ENCODE data around the gene LRRC47.
A peak's percentile ranks its signal among the peaks of the same experiment; 100 is the strongest.

Gene LRRC47

GRCh38 chr1:3740752-3741151, 55.5 kb downstream of the LRRC47 start:
- H3K27me3 ChIP-seq (ENCODE audit: control insufficient read depth in 3 of 3, insufficient read depth in 3 of 3, low read depth in 1 of 3, low read length in 3 of 3), result no peaks in the 10 kb centered on the region
- H2AFZ ChIP-seq (ENCODE audit: low read length), result no peak overlapping the region

GRCh38 chr1:3740042-3740441, 56.3 kb downstream of the LRRC47 start:
- Histone ChIP-seq H3K4me2 (ENCODE audit: insufficient read depth, low read length, poor library complexity, severe bottlenecking) (no peak overlapping the region), H4K91ac (ENCODE audit: low read depth, low read length, poor library complexity) (no peak overlapping the region), H3K23ac (ENCODE audit: low read depth, low read length, poor library complexity) (no peak overlapping the region), H2AFZ (ENCODE audit: low read length) (no peak overlapping the region), H3K79me1 (ENCODE audit: low read depth, low read length) (peaks cover 8% of the 10 kb centered on the region), H3K4me1 (ENCODE audit: control insufficient read depth in 2 of 2, insufficient read depth in 1 of 2, low read depth in 1 of 2, low read length in 2 of 2) (peaks cover 0 to 3% of the 10 kb centered on the region in 2 donors), H3K9me3 (replicated peaks in 1 of 2; ENCODE audit: control insufficient read depth in 2 of 2, insufficient read depth in 1 of 2, low read depth in 1 of 2, low read length in 2 of 2) (no peaks in the 10 kb centered on the region), H4K8ac (ENCODE audit: low read depth, low read length) (no peak overlapping the region), H3K9ac (ENCODE audit: low read depth, low read length, poor library complexity) (no peak overlapping the region), H2BK12ac (ENCODE audit: low read length) (no peak overlapping the region), H3K27ac (replicated peaks; ENCODE audit: low read length) (no peak overlapping the region), H2BK120ac (ENCODE audit: low read depth, low read length) (no peak overlapping the region), H3K18ac (ENCODE audit: low read length) (no peak overlapping the region), H3K36me3 (replicated peaks in 1 of 2; ENCODE audit: control insufficient read depth in 2 of 2, insufficient read depth in 2 of 2, low read length in 2 of 2) (peaks cover 48 to 93% of the 10 kb centered on the region in 2 donors), H2AK5ac (ENCODE audit: low read depth, low read length) (no peak overlapping the region), H3K4ac (ENCODE audit: low read length) (no peak overlapping the region), H2BK15ac (ENCODE audit: low read length) (no peak overlapping the region), H2BK5ac (ENCODE audit: low read length) (no peak overlapping the region), H3K27me3 (ENCODE audit: control insufficient read depth in 3 of 3, insufficient read depth in 3 of 3, low read depth in 1 of 3, low read length in 3 of 3) (no peaks in the 10 kb centered on the region), H3K14ac (ENCODE audit: low read length) (no peak overlapping the region), H3K4me3 (ENCODE audit: low read length in 2 of 2) (no peak overlapping the region)
- WGBS, 2 donors (ENCODE audit: extremely low coverage in 2 of 2, insufficient read length in 2 of 2, insufficient replicate concordance in 1 of 2), result no CpG with 5 or more reads among the region's 9 CpGs
- no peak for DNase-seq (ENCODE audit: low spot score)

More at GRCh38 chr1:3740752-3741151, 55.5 kb downstream of the LRRC47 start:
- no peak overlapping the region for H3K4ac ChIP-seq (ENCODE audit: low read length)
- no peak overlapping the region for H3K4me2 ChIP-seq (ENCODE audit: insufficient read depth, low read length, poor library complexity, severe bottlenecking)
- no peak overlapping the region for H2BK120ac ChIP-seq (ENCODE audit: low read depth, low read length)
- H4K91ac ChIP-seq (ENCODE audit: low read depth, low read length, poor library complexity), result no peak overlapping the region
- no peak overlapping the region for H2AK5ac ChIP-seq (ENCODE audit: low read depth, low read length)
- no peak overlapping the region for H3K27ac ChIP-seq (replicated peaks; ENCODE audit: low read length)
- H3K9me3 ChIP-seq (replicated peaks in 1 of 2; ENCODE audit: control insufficient read depth in 2 of 2, insufficient read depth in 1 of 2, low read depth in 1 of 2, low read length in 2 of 2), result no peaks in the 10 kb centered on the region
- H3K4me3 ChIP-seq (ENCODE audit: low read length in 2 of 2), result no peak overlapping the region
- peaks cover 9% of the 10 kb centered on the region for H3K79me1 ChIP-seq (ENCODE audit: low read depth, low read length)
- H3K36me3 ChIP-seq (replicated peaks in 1 of 2; ENCODE audit: control insufficient read depth in 2 of 2, insufficient read depth in 2 of 2, low read length in 2 of 2), result peaks cover 50 to 93% of the 10 kb centered on the region in 2 donors
- no peak overlapping the region for H4K8ac ChIP-seq (ENCODE audit: low read depth, low read length)
- no CpG with 5 or more reads among the region's 13 CpGs for WGBS, 2 donors (ENCODE audit: extremely low coverage in 2 of 2, insufficient read length in 2 of 2, insufficient replicate concordance in 1 of 2)
- H2BK5ac ChIP-seq (ENCODE audit: low read length), result no peak overlapping the region
- H3K18ac ChIP-seq (ENCODE audit: low read length), result no peak overlapping the region
- no peak overlapping the region for H2BK15ac ChIP-seq (ENCODE audit: low read length)
- no peak for DNase-seq (ENCODE audit: low spot score)
- H3K14ac ChIP-seq (ENCODE audit: low read length), result no peak overlapping the region
- no peak overlapping the region for H3K23ac ChIP-seq (ENCODE audit: low read depth, low read length, poor library complexity)
- peaks cover 4 to 9% of the 10 kb centered on the region in 2 donors for H3K4me1 ChIP-seq (ENCODE audit: control insufficient read depth in 2 of 2, insufficient read depth in 1 of 2, low read depth in 1 of 2, low read length in 2 of 2)
- no peak overlapping the region for H2BK12ac ChIP-seq (ENCODE audit: low read length)
- H3K9ac ChIP-seq (ENCODE audit: low read depth, low read length, poor library complexity), result no peak overlapping the region

GRCh38 chr1:3738943-3739342, 57.4 kb downstream of the LRRC47 start:
- Histone ChIP-seq H3K4ac (ENCODE audit: low read length) (no peak overlapping the region), H3K14ac (ENCODE audit: low read length) (no peak overlapping the region), H3K27me3 (ENCODE audit: control insufficient read depth in 3 of 3, insufficient read depth in 3 of 3, low read depth in 1 of 3, low read length in 3 of 3) (no peaks in the 10 kb centered on the region), H3K9me3 (replicated peaks in 1 of 2; ENCODE audit: control insufficient read depth in 2 of 2, insufficient read depth in 1 of 2, low read depth in 1 of 2, low read length in 2 of 2) (no peaks in the 10 kb centered on the region), H3K9ac (ENCODE audit: low read depth, low read length, poor library complexity) (no peak overlapping the region), H3K27ac (replicated peaks; ENCODE audit: low read length) (no peak overlapping the region), H3K18ac (ENCODE audit: low read length) (no peak overlapping the region), H3K23ac (ENCODE audit: low read depth, low read length, poor library complexity) (no peak overlapping the region), H2AK5ac (ENCODE audit: low read depth, low read length) (no peak overlapping the region), H3K79me1 (ENCODE audit: low read depth, low read length) (peaks cover 4% of the 10 kb centered on the region), H2BK5ac (ENCODE audit: low read length) (no peak overlapping the region), H4K91ac (ENCODE audit: low read depth, low read length, poor library complexity) (no peak overlapping the region), H2AFZ (ENCODE audit: low read length) (no peak overlapping the region), H3K4me3 (ENCODE audit: low read length in 2 of 2) (peak overlapping the region in 1 of 2 donors; percentile 34), H2BK12ac (ENCODE audit: low read length) (no peak overlapping the region), H4K8ac (ENCODE audit: low read depth, low read length) (no peak overlapping the region), H2BK15ac (ENCODE audit: low read length) (no peak overlapping the region), H3K4me1 (ENCODE audit: control insufficient read depth in 2 of 2, insufficient read depth in 1 of 2, low read depth in 1 of 2, low read length in 2 of 2) (peaks cover 0 to under 1% of the 10 kb centered on the region in 2 donors), H3K36me3 (replicated peaks in 1 of 2; ENCODE audit: control insufficient read depth in 2 of 2, insufficient read depth in 2 of 2, low read length in 2 of 2) (peaks cover 47 to 95% of the 10 kb centered on the region in 2 donors), H2BK120ac (ENCODE audit: low read depth, low read length) (no peak overlapping the region), H3K4me2 (ENCODE audit: insufficient read depth, low read length, poor library complexity, severe bottlenecking) (no peak overlapping the region)
- no peak for DNase-seq (ENCODE audit: low spot score)
- no CpG with 5 or more reads among the region's 12 CpGs for WGBS, 2 donors (ENCODE audit: extremely low coverage in 2 of 2, insufficient read length in 2 of 2, insufficient replicate concordance in 1 of 2)

GRCh38 chr1:3736708-3737107, 59.6 kb downstream of the LRRC47 start:
- Histone ChIP-seq H4K8ac (ENCODE audit: low read depth, low read length) (no peak overlapping the region), H3K23ac (ENCODE audit: low read depth, low read length, poor library complexity) (no peak overlapping the region), H3K27me3 (ENCODE audit: control insufficient read depth in 3 of 3, insufficient read depth in 3 of 3, low read depth in 1 of 3, low read length in 3 of 3) (no peaks in the 10 kb centered on the region), H3K4ac (ENCODE audit: low read length) (no peak overlapping the region), H2BK15ac (ENCODE audit: low read length) (no peak overlapping the region), H3K4me2 (ENCODE audit: insufficient read depth, low read length, poor library complexity, severe bottlenecking) (no peak overlapping the region), H3K27ac (replicated peaks; ENCODE audit: low read length) (no peak overlapping the region), H2AFZ (ENCODE audit: low read length) (no peak overlapping the region), H3K18ac (ENCODE audit: low read length) (no peak overlapping the region), H3K14ac (ENCODE audit: low read length) (no peak overlapping the region), H2BK120ac (ENCODE audit: low read depth, low read length) (no peak overlapping the region), H2BK5ac (ENCODE audit: low read length) (no peak overlapping the region), H3K79me1 (ENCODE audit: low read depth, low read length) (peaks cover 4% of the 10 kb centered on the region), H3K4me1 (ENCODE audit: control insufficient read depth in 2 of 2, insufficient read depth in 1 of 2, low read depth in 1 of 2, low read length in 2 of 2) (peaks cover 7 to 14% of the 10 kb centered on the region in 2 donors), H3K4me3 (ENCODE audit: low read length in 2 of 2) (no peak overlapping the region), H2AK5ac (ENCODE audit: low read depth, low read length) (no peak overlapping the region), H4K91ac (ENCODE audit: low read depth, low read length, poor library complexity) (no peak overlapping the region), H2BK12ac (ENCODE audit: low read length) (no peak overlapping the region), H3K9ac (ENCODE audit: low read depth, low read length, poor library complexity) (no peak overlapping the region), H3K9me3 (replicated peaks in 1 of 2; ENCODE audit: control insufficient read depth in 2 of 2, insufficient read depth in 1 of 2, low read depth in 1 of 2, low read length in 2 of 2) (no peaks in the 10 kb centered on the region), H3K36me3 (replicated peaks in 1 of 2; ENCODE audit: control insufficient read depth in 2 of 2, insufficient read depth in 2 of 2, low read length in 2 of 2) (peaks cover 35 to 75% of the 10 kb centered on the region in 2 donors)
- no CpG with 5 or more reads among the region's 14 CpGs for WGBS, 2 donors (ENCODE audit: extremely low coverage in 2 of 2, insufficient read length in 2 of 2, insufficient replicate concordance in 1 of 2)
- DNase-seq (ENCODE audit: low spot score), result no peak

Data from neuronal stem cell (in vitro differentiated cells).